Astrocyte of the cerebellum (primary cell): ENCODE results near the gene C3orf62.

ENCODE experiments used
- DNase-seq: peaks from one replicate; pipeline ENCODE4 v3.0.0-alpha.2; 2011; ENCODE audit warnings: low read depth
- H3K4me3 ChIP-seq: 2 replicates; pipeline ENCODE4 v1.5.1; 2011; ENCODE audit warnings: mild to moderate bottlenecking, low read depth, low read length, moderate library complexity
- in situ Hi-C: cut with HindIII; loops from 2 replicates; pipeline ENCODE4 v1.10.0; 2017; ENCODE audit warnings: low sequenced_read_pairs
- TF ChIP-seq, protein P1 (sequence below): IDR thresholded peaks from 2 replicates; pipeline ENCODE4 v1.5.1; 2012; ENCODE audit warnings: low read length, low read depth, moderate library complexity, mild to moderate bottlenecking; ENCODE audit errors: missing control alignments

The C3orf62 gene

DNA sequence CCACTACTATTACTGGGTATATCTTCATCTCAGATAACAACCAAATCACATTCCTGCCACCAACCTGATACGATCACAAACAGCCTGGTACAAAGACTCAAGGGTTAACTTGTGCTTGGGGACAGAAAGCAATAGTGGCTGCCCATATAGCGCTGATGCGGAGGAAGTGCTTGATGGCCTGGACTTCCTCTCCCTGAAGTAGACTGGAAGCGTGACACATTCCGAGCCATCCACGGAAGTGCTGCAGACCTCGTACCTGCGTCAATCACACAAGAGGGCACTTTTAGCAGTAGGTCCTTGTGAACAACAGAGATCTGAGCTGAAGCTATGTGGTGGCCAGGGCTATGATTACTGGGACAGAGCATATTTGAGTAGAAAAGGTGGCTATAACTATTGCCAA is 17.3 kb upstream of the C3orf62 start:
- in situ Hi-C loops: no loop called here
- TF ChIP-seq, protein P1, sequence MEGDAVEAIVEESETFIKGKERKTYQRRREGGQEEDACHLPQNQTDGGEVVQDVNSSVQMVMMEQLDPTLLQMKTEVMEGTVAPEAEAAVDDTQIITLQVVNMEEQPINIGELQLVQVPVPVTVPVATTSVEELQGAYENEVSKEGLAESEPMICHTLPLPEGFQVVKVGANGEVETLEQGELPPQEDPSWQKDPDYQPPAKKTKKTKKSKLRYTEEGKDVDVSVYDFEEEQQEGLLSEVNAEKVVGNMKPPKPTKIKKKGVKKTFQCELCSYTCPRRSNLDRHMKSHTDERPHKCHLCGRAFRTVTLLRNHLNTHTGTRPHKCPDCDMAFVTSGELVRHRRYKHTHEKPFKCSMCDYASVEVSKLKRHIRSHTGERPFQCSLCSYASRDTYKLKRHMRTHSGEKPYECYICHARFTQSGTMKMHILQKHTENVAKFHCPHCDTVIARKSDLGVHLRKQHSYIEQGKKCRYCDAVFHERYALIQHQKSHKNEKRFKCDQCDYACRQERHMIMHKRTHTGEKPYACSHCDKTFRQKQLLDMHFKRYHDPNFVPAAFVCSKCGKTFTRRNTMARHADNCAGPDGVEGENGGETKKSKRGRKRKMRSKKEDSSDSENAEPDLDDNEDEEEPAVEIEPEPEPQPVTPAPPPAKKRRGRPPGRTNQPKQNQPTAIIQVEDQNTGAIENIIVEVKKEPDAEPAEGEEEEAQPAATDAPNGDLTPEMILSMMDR: no peak
- no peak for DNase-seq
- no peak overlapping the region for H3K4me3 ChIP-seq

DNA sequence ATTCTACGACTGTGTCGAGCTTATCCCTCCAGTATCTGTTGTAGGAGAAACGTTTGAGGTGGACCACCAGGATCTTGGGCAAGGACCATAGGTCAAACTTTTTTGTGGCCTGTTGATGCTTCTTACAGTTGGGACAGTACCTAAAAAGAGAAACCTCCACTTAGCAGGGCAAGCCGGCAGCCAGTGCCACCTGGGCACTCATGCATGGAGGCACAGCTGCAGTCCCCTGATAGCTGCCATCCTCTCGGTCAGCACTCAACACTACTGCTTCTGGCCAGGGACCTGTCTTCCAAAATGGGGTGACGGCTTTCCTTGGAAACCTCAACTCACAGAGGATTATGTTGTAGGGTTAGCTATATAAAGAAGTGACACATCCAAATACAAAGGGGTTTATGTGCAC is 7.0 kb upstream of the C3orf62 start:
- in situ Hi-C loops: no loop called here
- no peak for DNase-seq
- TF ChIP-seq, protein P1: no peak
- no peak overlapping the region for H3K4me3 ChIP-seq

DNA sequence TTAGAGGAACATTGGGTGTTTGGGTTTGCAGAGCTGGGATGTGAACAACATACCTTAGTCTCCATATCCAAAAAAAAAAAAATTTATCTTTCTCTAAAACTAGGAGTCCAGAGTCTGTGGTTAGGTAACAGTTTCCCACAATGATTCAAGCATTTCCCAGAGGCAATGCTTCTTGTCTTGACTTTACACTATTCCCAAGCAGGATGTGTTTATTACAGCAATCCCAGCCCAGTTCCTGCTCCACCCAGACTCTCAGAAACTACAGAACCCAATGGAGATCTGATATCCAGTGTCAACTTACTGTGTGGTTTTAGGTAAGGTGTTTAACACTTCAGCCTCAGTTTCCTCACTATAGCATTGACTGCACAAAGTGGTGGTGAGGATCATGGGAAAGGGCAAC is 2.3 kb upstream of the C3orf62 start:
- no peak overlapping the region for H3K4me3 ChIP-seq
- no peak for DNase-seq
- TF ChIP-seq, protein P1: no peak
- in situ Hi-C loops: no loop called here

DNA sequence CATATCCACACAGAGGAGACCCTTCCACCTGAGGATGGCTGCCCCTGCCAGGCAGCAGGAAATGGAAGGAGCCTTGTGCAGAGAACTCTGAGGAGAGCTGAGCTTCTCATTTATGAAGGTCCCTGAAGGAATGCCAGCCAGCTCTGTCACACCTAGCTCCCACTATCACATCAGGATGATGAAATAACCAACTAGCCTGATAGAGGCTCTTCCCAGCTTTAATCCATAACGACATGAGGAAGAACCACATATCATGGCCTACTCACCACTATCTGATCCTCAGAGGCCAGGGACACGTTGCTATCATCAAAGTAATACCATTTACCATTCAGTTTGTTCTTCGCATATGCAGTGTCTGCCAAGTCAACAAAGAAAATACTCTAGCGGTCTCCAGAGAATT is 1.5 kb upstream of the C3orf62 start:
- no peak for DNase-seq
- H3K4me3 ChIP-seq: no peak overlapping the region
- in situ Hi-C loops: no loop called here
- TF ChIP-seq, protein P1: no peak

DNA sequence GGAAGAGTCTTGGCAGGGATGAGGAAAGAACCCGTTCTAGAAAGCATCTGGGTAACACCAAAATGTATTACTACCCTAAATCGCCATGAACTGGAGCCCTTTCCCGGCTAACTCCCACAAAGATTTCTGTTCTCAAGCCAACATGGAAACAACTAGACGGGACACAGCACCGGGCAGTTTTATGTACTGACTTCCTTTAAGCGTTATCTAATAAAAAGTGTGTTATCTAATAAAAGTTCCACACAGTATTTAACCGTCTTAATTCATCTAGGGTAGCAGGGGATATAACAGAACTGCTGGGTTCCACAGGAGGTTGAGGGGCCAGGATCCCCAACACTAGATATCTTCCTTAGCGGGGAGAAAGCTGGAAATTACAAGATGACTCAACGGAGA is 347 bp upstream of the C3orf62 start:
- peak overlapping the region; percentile 39 for H3K4me3 ChIP-seq
- in situ Hi-C loops: no loop called here
- DNase-seq: no peak
- TF ChIP-seq, protein P1: no peak

DNA sequence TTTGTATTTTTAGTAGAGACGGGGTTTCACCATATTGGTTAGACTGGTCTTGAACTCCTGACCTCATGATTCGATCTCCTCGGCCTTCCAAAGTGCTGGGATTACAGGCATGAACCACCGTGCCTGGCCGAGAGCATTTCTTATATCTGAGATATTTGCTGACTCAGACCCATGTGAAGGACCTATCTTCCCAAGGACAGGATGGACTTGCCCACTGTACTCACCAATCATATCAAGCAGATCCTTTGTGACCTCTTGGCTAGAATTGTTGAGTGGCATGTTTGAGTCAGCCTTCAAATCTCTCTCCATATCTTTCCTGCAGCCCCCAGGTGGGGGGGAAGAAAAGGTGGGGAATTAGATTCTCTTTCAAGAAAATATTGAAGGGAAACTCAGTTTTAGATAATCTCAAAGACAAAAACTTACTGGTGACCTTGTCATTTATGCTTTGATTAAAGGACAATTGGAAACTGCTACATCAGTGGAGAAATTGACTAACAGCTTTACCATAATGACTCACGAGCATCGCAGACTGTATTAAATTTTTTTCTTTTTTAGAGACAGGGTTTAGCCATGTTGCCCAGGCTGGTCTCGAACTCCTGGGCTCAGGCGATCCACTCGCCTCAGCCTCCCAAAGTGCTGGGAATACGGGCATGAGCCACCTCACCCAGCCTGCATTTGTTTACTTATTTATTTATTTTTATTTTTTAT is 3.1 kb downstream of the C3orf62 start:
- in situ Hi-C loops: no loop called here
- no peak overlapping the region for H3K4me3 ChIP-seq
- DNase-seq: no peak
- TF ChIP-seq, protein P1: no peak

DNA sequence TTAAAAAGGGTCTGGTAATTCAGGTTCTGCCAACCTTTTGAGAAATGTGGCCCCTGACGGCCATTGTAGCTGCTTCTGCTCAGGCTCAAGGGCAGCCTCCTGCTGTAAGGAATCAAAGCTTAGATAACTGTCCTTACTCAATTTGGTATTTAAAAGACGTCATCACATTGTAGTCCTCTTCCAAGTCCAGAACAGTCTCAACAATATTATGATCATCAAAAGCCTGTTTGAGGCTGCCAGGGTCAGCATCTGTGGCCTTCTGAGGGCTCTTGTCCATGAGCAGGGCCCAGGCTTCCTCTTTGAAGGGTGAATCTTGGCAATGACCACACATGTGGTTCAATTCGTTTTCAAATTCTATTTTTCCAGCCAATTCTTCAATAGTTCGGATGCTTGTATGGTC is 6.0 kb downstream of the C3orf62 start:
- TF ChIP-seq, protein P1: no peak
- DNase-seq: no peak
- in situ Hi-C loops: no loop called here
- no peak overlapping the region for H3K4me3 ChIP-seq
